ENCODE data around the gene RAB6B.

The RAB6B gene

GRCh38 chr3:133887803-133888703 lies 7.6 kb downstream of the RAB6B start:
- DNase-seq (ENCODE audit: low read depth), result no peak
- H3K4me3 ChIP-seq (ENCODE audit: low read length), result no peak overlapping the region
- TF ChIP-seq CTCF (IDR thresholded peaks at IDR 0.05; ENCODE audit: insufficient read depth, low read depth, low read length, missing control alignments), result no peak

- DNase-seq (ENCODE audit: low read depth), result no peak
- TF ChIP-seq CTCF (IDR thresholded peaks at IDR 0.05; ENCODE audit: insufficient read depth, low read depth, low read length, missing control alignments), result no peak
- no peak overlapping the region for H3K4me3 ChIP-seq (ENCODE audit: low read length)
These were observed 8.4 kb downstream of the RAB6B start for GRCh38 chr3:133887074-133887802.

GRCh38 chr3:133886031-133886722 lies 9.5 kb downstream of the RAB6B start:
- DNase-seq (ENCODE audit: low read depth), result no peak
- TF ChIP-seq CTCF (IDR thresholded peaks at IDR 0.05; ENCODE audit: insufficient read depth, low read depth, low read length, missing control alignments), result no peak
- H3K4me3 ChIP-seq (ENCODE audit: low read length), result no peak overlapping the region

- DNase-seq (ENCODE audit: low read depth), result no peak
- TF ChIP-seq CTCF (IDR thresholded peaks at IDR 0.05; ENCODE audit: insufficient read depth, low read depth, low read length, missing control alignments), result no peak
- no peak overlapping the region for H3K4me3 ChIP-seq (ENCODE audit: low read length)
These were observed 10.6 kb downstream of the RAB6B start for GRCh38 chr3:133884887-133885711.

GRCh38 chr3:133884054-133884886 lies 11.4 kb downstream of the RAB6B start:
- no peak overlapping the region for H3K4me3 ChIP-seq (ENCODE audit: low read length)
- no peak for TF ChIP-seq CTCF (IDR thresholded peaks at IDR 0.05; ENCODE audit: insufficient read depth, low read depth, low read length, missing control alignments)
- DNase-seq (ENCODE audit: low read depth), result no peak
